Lower lobe of right lung (tissue), 2 donors: ENCODE results near the gene SMIM35. TPM values are rescaled to one million over a fixed set of nuclear protein-coding genes. Genes with fewer than 3 reads are reported as not detected.

Experiments used
- ATAC-seq, 2 donors: fragments of 200-7000 bp; cut with Tn5 transposase; one replicate each; pipeline ENCODE4 v1.9.1; 2020 to 2022; ENCODE audit warnings: mild to moderate bottlenecking in 2 of 2, moderate library complexity in 2 of 2
- DNase-seq: peaks from one replicate; pipeline ENCODE4 v3.0.0-alpha.2; 2020
- H3K27ac ChIP-seq: fragments of 200-600 bp; one replicate; pipeline ENCODE4 v1.8.0; 2022
- H3K27me3 ChIP-seq: fragments of 200-600 bp; one replicate; pipeline ENCODE4 v1.8.0; 2022; ENCODE audit warnings: low read depth
- H3K36me3 ChIP-seq: fragments of 200-600 bp; one replicate; pipeline ENCODE4 v1.8.0; 2022; ENCODE audit warnings: mild to moderate bottlenecking
- H3K4me1 ChIP-seq: fragments of 200-600 bp; one replicate; pipeline ENCODE4 v1.8.0; 2022
- H3K4me3 ChIP-seq: fragments of 200-600 bp; one replicate; pipeline ENCODE4 v1.8.0; 2022; ENCODE audit warnings: mild to moderate bottlenecking
- H3K9me3 ChIP-seq: fragments of 200-600 bp; one replicate; pipeline ENCODE4 v1.8.0; 2022
- intact Hi-C: fragments of 100-400 bp; cut with DNase I; formaldehyde crosslinking; loops from one replicate; pipeline ENCODE4 v1.11.0; 2022
- total RNA-seq: library from RNA; stranded (reverse); fragmentation: NEBNext Ultra II Directional; extraction: Animal tissue kit (Norgen Biotek cat#: 25700); gene quantifications from one replicate; pipeline ENCODE4 v1.2.1, GENCODE V29; 2021
- TF ChIP-seq, protein P1 (sequence below): fragments of 200-600 bp; IDR thresholded peaks from one replicate; pipeline ENCODE4 v1.8.0; 2022; ENCODE audit warnings: antibody characterized with exemption, mild to moderate bottlenecking
- donor health status: DM: no; HTN: yes; CAD: no; lungs with severe emphysema.

SMIM35 gene
- total RNA-seq, 1 donor from 2014 or later = not detected

DNA sequence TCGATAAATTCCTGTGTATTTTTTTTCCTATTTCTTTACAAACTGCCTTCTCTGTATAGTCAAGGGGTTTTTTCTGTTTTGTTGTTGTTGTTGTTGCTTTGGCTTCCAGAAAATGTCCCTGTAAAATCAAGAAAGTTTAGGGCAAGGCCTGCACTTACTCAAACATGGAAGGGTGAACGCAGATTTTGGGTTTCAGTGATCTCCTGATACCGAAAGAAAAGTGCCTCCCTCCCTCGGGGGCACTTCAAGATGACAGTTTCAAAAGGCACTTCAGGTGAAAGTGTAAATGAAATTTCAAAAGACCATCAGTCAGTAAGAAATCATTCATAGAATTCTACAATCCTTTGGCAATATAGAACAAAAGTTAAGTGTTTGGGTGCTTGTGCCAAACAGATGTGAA lies 53.3 kb downstream of the SMIM35 start:
- ATAC-seq = no peak
- TF ChIP-seq, protein P1, sequence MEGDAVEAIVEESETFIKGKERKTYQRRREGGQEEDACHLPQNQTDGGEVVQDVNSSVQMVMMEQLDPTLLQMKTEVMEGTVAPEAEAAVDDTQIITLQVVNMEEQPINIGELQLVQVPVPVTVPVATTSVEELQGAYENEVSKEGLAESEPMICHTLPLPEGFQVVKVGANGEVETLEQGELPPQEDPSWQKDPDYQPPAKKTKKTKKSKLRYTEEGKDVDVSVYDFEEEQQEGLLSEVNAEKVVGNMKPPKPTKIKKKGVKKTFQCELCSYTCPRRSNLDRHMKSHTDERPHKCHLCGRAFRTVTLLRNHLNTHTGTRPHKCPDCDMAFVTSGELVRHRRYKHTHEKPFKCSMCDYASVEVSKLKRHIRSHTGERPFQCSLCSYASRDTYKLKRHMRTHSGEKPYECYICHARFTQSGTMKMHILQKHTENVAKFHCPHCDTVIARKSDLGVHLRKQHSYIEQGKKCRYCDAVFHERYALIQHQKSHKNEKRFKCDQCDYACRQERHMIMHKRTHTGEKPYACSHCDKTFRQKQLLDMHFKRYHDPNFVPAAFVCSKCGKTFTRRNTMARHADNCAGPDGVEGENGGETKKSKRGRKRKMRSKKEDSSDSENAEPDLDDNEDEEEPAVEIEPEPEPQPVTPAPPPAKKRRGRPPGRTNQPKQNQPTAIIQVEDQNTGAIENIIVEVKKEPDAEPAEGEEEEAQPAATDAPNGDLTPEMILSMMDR = no peak
- intact Hi-C loops = no loop called here

DNA sequence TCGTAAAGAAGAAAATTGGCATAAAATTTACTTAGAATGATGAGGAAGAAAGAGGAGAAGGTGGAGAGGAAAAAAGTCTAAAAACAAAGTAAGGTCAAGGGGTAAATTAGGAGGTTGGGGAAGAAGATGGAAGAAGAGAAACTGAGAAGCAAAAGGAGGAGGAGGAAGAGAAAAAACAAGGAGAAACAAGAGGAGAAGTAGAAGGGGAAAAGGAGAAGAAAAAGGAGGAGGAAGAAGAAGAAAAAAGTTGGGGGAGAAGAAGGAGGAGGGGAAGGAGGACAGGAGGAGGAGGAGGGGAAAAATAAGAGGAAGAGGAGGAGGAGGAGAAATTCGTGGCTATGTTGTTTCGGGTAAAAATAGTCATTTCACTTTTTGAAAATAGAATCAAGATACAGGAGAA lies 58.1 kb downstream of the SMIM35 start:
- Histone ChIP-seq H3K36me3 (no peaks in the 10 kb centered on the region), H3K4me1 (no peaks in the 10 kb centered on the region), H3K9me3 (no peaks in the 10 kb centered on the region), H3K4me3 (no peak overlapping the region), H3K27ac (no peak overlapping the region), H3K27me3 (no peaks in the 10 kb centered on the region)
- TF ChIP-seq, protein P1 = no peak
- ATAC-seq (no peak), DNase-seq (no peak)
- intact Hi-C loops = no loop called here

More for the DNA sequence above, 53.3 kb downstream of the SMIM35 start:
- H3K9me3 ChIP-seq = no peaks in the 10 kb centered on the region
- H3K36me3 ChIP-seq = no peaks in the 10 kb centered on the region
- DNase-seq = no peak
- no peak overlapping the region for H3K27ac ChIP-seq
- no peaks in the 10 kb centered on the region for H3K4me1 ChIP-seq
- H3K4me3 ChIP-seq = no peak overlapping the region
- no peaks in the 10 kb centered on the region for H3K27me3 ChIP-seq

DNA sequence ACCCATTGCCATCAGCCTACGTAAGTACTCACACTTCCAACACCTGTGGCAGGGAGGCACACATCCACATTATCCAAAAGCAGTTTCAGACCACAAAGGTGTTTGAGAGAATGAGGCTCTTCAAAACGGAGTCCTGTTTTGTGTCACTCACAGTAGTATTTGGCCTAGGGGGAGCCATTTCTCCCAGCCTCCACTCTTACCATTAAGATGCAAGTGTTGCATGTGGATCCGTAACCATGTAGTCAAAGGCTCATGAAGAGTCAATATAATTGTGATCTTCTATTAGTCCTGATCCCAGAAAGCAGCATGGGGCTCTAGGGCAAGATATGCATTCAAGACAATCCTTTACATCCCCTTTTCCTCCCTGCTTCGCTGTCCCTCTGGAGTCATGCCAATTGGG lies 59.1 kb downstream of the SMIM35 start:
- Histone ChIP-seq H3K27me3 (no peaks in the 10 kb centered on the region), H3K4me1 (no peaks in the 10 kb centered on the region), H3K36me3 (no peaks in the 10 kb centered on the region), H3K9me3 (no peaks in the 10 kb centered on the region), H3K27ac (no peak overlapping the region), H3K4me3 (no peak overlapping the region)
- TF ChIP-seq, protein P1 = no peak
- intact Hi-C loops = no loop called here
- no peak for ATAC-seq
- no peak for DNase-seq

DNA sequence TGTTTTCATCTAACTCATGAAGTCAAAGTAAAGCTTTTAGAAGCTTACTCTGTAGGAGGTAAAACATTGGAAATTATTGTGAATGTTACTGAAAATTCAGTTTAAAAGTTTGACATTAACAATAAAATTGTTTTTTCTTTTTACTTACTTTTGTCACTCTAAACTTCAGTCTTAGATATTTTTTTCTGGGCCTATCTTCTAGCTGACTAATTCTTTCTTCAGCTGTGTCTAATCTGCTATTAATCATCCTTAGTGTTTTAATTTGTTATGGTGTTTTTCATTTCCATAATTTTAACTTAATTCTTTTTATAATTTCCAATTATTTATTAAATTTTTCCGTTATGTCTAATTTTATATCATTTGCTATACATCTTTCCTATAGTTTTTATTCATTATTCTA lies 65.6 kb downstream of the SMIM35 start:
- peaks cover 5% of the 10 kb centered on the region for H3K9me3 ChIP-seq
- H3K4me3 ChIP-seq = no peak overlapping the region
- ATAC-seq = no peak
- no peaks in the 10 kb centered on the region for H3K36me3 ChIP-seq
- intact Hi-C loops = no loop called here
- H3K27me3 ChIP-seq = no peaks in the 10 kb centered on the region
- TF ChIP-seq, protein P1 = no peak
- peaks cover 5% of the 10 kb centered on the region for H3K4me1 ChIP-seq
- no peak overlapping the region for H3K27ac ChIP-seq
- no peak for DNase-seq

DNA sequence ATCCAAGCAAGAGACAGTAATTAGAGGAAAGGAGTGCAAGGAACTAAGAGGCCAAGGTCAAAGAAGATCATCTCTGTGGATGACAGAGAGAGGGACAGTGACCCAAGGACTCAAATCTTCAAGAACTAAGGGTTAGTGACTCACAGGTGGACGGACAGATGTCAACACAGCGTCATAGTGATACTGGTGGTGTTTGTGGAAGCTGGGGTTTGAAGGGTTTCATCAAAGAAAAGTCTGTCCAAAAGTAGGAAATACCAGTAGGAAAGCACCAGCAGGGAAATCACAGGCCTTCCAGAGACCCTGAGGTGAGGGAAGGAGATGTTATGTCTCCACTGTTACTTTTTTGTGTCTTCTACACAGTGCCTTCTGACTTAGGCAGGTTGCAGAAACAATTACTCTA lies 68.4 kb downstream of the SMIM35 start:
- Histone ChIP-seq H3K36me3 (no peaks in the 10 kb centered on the region), H3K4me3 (no peak overlapping the region), H3K27ac (no peak overlapping the region), H3K4me1 (peaks cover 17% of the 10 kb centered on the region), H3K9me3 (peaks cover 5% of the 10 kb centered on the region), H3K27me3 (no peaks in the 10 kb centered on the region)
- ATAC-seq = no peak
- TF ChIP-seq, protein P1 = no peak
- no peak for DNase-seq
- intact Hi-C loops = no loop called here
